HepG2 (cell line): Measurements from ENCODE around the gene PSME3IP1. TPM values are rescaled to one million over a fixed set of nuclear protein-coding genes. Genes with fewer than 3 reads are reported as not detected.
A peak's percentile ranks its signal among the peaks of the same experiment; 100 is the strongest.

Source experiments
- ARHGAP35 ChIP-seq: sonication (generic); formaldehyde crosslinking; IDR thresholded peaks from 2 replicates; pipeline ENCODE4 v1.9.0; 2022; ENCODE audit warnings: mild to moderate bottlenecking, inconsistent platforms, moderate library complexity, missing genetic modification reagents, borderline replicate concordance
- CEBPZ ChIP-seq: IDR thresholded peaks from 2 replicates; pipeline ENCODE4 v1.6.1; 2012; ENCODE audit warnings: low read length, improper control_type of control experiment
- DMAP1 ChIP-seq: IDR thresholded peaks from 2 replicates; pipeline ENCODE4 v1.6.1; 2016
- EP300 ChIP-seq, 3 experiments: sonication (generic) in 1 of 3; formaldehyde crosslinking in 1 of 3; IDR thresholded peaks; 2 replicates each; pipeline versions ENCODE4 v1.5.1 to v1.6.1; 2011 to 2020; ENCODE audit warnings: low read depth in 2 of 3, low read length in 2 of 3, borderline replicate concordance in 1 of 3, improper control_type of control experiment in 1 of 3, mild to moderate bottlenecking in 1 of 3, missing genetic modification reagents in 1 of 3, moderate library complexity in 1 of 3
- FUBP1 ChIP-seq: sonication (generic); formaldehyde crosslinking; IDR thresholded peaks from 2 replicates; pipeline ENCODE4 v1.5.1; 2020; ENCODE audit warnings: missing genetic modification reagents, mild to moderate bottlenecking, borderline replicate concordance
- GZF1 ChIP-seq: sonication (generic); formaldehyde crosslinking; IDR thresholded peaks from 2 replicates; pipeline ENCODE4 v1.5.1; 2020; ENCODE audit warnings: mild to moderate bottlenecking, missing genetic modification reagents
- IRF2 ChIP-seq: IDR thresholded peaks from 2 replicates; pipeline ENCODE4 v1.6.1; 2018; ENCODE audit warnings: missing genetic modification reagents, missing compliant biosample characterization
- NR3C1 ChIP-seq: sonication (generic); formaldehyde crosslinking; IDR thresholded peaks from 2 replicates; pipeline ENCODE4 v1.4.0; 2020; ENCODE audit warnings: missing genetic modification reagents
- PAWR ChIP-seq: sonication (generic); formaldehyde crosslinking; IDR thresholded peaks from 2 replicates; pipeline ENCODE4 v1.4.0; 2020; ENCODE audit warnings: missing genetic modification reagents, mild to moderate bottlenecking, borderline replicate concordance
- PHF20 ChIP-seq: sonication (generic); formaldehyde crosslinking; IDR thresholded peaks from 2 replicates; pipeline ENCODE4 v1.5.0; 2020; ENCODE audit warnings: mild to moderate bottlenecking, missing genetic modification reagents
- RBM39 ChIP-seq: fragments of 200-400 bp; formaldehyde crosslinking; IDR thresholded peaks from one replicate; pipeline ENCODE4 v1.6.1; 2018; ENCODE audit warnings: antibody characterized with exemption, mild to moderate bottlenecking, low read depth, low read length; ENCODE audit not compliant: poor library complexity, severe bottlenecking
- TGIF2 ChIP-seq: IDR thresholded peaks from 2 replicates; pipeline ENCODE4 v1.6.1; 2016; ENCODE audit warnings: control low read depth, missing compliant biosample characterization
- ZBTB37 ChIP-seq: sonication (generic); formaldehyde crosslinking; IDR thresholded peaks from 2 replicates; pipeline ENCODE4 v1.4.0; 2020; ENCODE audit warnings: mild to moderate bottlenecking, missing genetic modification reagents
- ZBTB39 ChIP-seq: sonication (generic); formaldehyde crosslinking; IDR thresholded peaks from 2 replicates; pipeline ENCODE4 v1.5.0; 2020; ENCODE audit warnings: missing genetic modification reagents
- ZC3H4 ChIP-seq: sonication (generic); formaldehyde crosslinking; IDR thresholded peaks from 2 replicates; pipeline ENCODE4 v1.4.0; 2020; ENCODE audit warnings: missing genetic modification reagents, borderline replicate concordance
- ZNF276 ChIP-seq: sonication (generic); formaldehyde crosslinking; IDR thresholded peaks from 2 replicates; pipeline ENCODE4 v1.4.0; 2020; ENCODE audit warnings: mild to moderate bottlenecking, low read depth, missing genetic modification reagents
- ZNF576 ChIP-seq: sonication (generic); formaldehyde crosslinking; IDR thresholded peaks from 2 replicates; pipeline ENCODE4 v1.4.0; 2020; ENCODE audit warnings: mild to moderate bottlenecking, missing genetic modification reagents
- ZNF713 ChIP-seq: sonication (generic); formaldehyde crosslinking; IDR thresholded peaks from 2 replicates; pipeline ENCODE4 v1.4.0; 2020; ENCODE audit warnings: mild to moderate bottlenecking, missing genetic modification reagents
- polyA plus RNA-seq, 8 experiments: library from polyadenylated mRNA; depleted of rRNA in 3 of 8; stranded (reverse) in 7 of 8; unstranded in 1 of 8; fragments of >200 nt; fragmentation: Illumina TruSeq in 4 of 8; extraction: Trizol in 4 of 8; gene quantifications; 2 replicates each; pipeline versions ENCODE4 v1.2.1 to v1.2.3, GENCODE V29; 2011 to 2016; ENCODE audit warnings: low read depth in 4 of 8, missing spikeins in 1 of 8, mixed read lengths in 1 of 8; ENCODE audit not compliant: insufficient read depth in 1 of 8
- total RNA-seq, 5 experiments: library from RNA; depleted of rRNA; stranded (reverse); fragments of >200 nt; fragmentation: Illumina TruSeq; extraction: Trizol; gene quantifications; 2 replicates each; pipeline ENCODE4 v1.2.3, GENCODE V29; 2016; ENCODE audit warnings: low read depth in 1 of 5

Gene PSME3IP1
- total and polyA plus RNA-seq, 2 of the 13 experiments (the other 11 are each of a cell fraction or from before 2014, with no cell fraction given) = 90.8 to 99.8 TPM

GRCh38 chr16:57185446-57185944, 344 bp downstream of the PSME3IP1 start (continued):
- TF ChIP-seq FUBP1 (CRISPR knock-in tag) = no peak
- TF ChIP-seq CEBPZ = no peak
- no peak for TF ChIP-seq RBM39
- no peak for TF ChIP-seq ZNF713
- TF ChIP-seq IRF2 (CRISPR knock-in tag) = no peak
- peak; percentile 75; the same call in 1 of the 2 replicates for TF ChIP-seq ZNF576 (CRISPR knock-in tag)
- no peak for TF ChIP-seq EP300 (IDR thresholded peaks at IDR 0.05; ENCODE audit: low read depth in 2 of 2, low read length in 2 of 2)
- TF ChIP-seq EP300 (CRISPR knock-in tag; IDR thresholded peaks at IDR 0.05; ENCODE audit: borderline replicate concordance) = 0 out of 2 replicates have a peak, but pooled peaks have one; percentile 18
- TF ChIP-seq TGIF2 (CRISPR knock-in tag) = no peak
- TF ChIP-seq PAWR (CRISPR knock-in tag) = no peak
- TF ChIP-seq NR3C1 (CRISPR knock-in tag) = no peak
- no peak for TF ChIP-seq ZBTB39 (CRISPR knock-in tag)
- no peak for TF ChIP-seq GZF1 (CRISPR knock-in tag)
- peak; percentile 44; the same call in 1 of the 2 replicates for TF ChIP-seq DMAP1 (CRISPR knock-in tag)
- peak; percentile 64; the same call in 1 of the 2 replicates for TF ChIP-seq ZBTB37
- no peak for TF ChIP-seq ARHGAP35 (CRISPR knock-in tag)
- TF ChIP-seq ZC3H4 (CRISPR knock-in tag) = no peak
- 0 out of 2 replicates have a peak, but pooled peaks have one; percentile 27 for TF ChIP-seq ZNF276 (CRISPR knock-in tag)
- TF ChIP-seq PHF20 (CRISPR knock-in tag) = no peak; the same call in 1 of the 2 replicates
